ENCODE data around the gene CAMK2D.

CAMK2D gene

DNA sequence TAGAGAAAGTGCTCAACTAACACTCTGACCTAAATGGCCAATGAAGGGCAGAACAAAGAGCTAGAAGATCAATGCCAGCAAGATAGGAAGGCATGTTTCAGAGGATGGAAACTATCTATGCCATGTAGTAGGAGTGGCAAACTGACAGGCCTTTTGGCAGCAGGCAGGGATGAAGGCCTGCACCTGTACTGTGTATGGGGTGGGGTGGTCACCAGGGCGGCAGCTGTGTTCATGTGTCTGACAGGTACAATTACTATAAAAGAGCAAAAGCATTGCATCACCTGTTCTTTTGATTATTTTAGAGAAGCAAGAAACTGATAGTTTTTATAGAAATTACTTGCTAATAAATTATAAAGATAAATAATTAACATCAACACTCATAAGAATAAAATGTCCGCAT, 239.1 kb downstream of the CAMK2D start:
- Histone ChIP-seq H3K36me3 (ENCODE audit: insufficient read depth, low read length) (no peaks in the 10 kb centered on the region), H3K27me3 (ENCODE audit: insufficient read depth, low read length) (no peaks in the 10 kb centered on the region), H3K4me3 (ENCODE audit: low read length) (no peak overlapping the region), H3K4me1 (ENCODE audit: insufficient read depth, low read length) (no peaks in the 10 kb centered on the region), H3K9ac (ENCODE audit: low read depth, low read length) (no peak overlapping the region), H3K27ac (ENCODE audit: low read depth, low read length) (no peak overlapping the region), H3K9me3 (ENCODE audit: insufficient read depth, low read depth, low read length) (no peaks in the 10 kb centered on the region)
- 94% methylated on average over 2 of the region's 2 CpGs for WGBS

DNA sequence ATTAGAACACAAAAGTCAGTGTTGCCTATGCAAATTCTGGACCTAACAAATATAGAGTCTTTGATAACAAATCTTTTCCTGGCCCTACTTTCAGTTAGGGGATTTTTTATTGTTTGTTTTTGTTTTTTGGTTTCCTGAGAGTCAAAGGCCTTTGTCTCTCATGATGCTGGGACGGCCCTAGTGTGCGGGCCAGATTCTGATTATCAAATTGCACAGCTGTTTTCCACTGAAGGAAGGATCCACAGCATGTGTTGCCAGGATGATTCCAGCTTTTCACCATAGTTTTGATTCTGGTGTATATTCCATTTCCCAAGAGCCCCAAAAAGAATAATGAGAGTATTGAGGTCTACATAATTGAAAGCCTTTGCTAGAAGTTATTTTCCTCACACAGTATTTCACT, 248.2 kb downstream of the CAMK2D start:
- no peaks in the 10 kb centered on the region for H3K27me3 ChIP-seq (ENCODE audit: insufficient read depth, low read length)
- no peaks in the 10 kb centered on the region for H3K9me3 ChIP-seq (ENCODE audit: insufficient read depth, low read depth, low read length)
- H3K4me3 ChIP-seq (ENCODE audit: low read length): no peak overlapping the region
- no peak overlapping the region for H3K9ac ChIP-seq (ENCODE audit: low read depth, low read length)
- H3K4me1 ChIP-seq (ENCODE audit: insufficient read depth, low read length): no peaks in the 10 kb centered on the region
- peaks cover 17% of the 10 kb centered on the region; the same call in 1 of the 2 replicates for H3K36me3 ChIP-seq (ENCODE audit: insufficient read depth, low read length)
- no peak overlapping the region for H3K27ac ChIP-seq (ENCODE audit: low read depth, low read length)
- 98% methylated on average over 2 of the region's 2 CpGs for WGBS

DNA sequence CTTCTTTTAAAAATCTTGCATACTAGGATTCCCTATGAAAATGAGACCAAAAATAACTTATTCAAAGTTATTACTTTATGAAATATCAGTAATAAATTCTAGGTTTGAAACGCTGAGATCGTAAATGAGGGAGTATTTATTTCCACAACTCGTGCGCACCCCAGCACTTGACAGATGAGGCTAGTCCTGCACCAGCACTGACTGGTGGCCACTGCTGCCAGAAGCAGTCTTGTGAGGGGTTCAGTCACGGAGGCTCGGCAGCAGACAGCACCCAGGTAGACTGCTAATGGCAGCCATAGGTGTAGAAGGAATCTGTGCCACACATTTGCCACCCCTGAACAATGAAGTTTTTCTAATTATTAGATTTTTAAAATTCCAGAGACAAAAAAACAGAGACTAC, 248.7 kb downstream of the CAMK2D start:
- H3K4me1 ChIP-seq (ENCODE audit: insufficient read depth, low read length): no peaks in the 10 kb centered on the region
- peaks cover 17% of the 10 kb centered on the region; the same call in 1 of the 2 replicates for H3K36me3 ChIP-seq (ENCODE audit: insufficient read depth, low read length)
- H3K27me3 ChIP-seq (ENCODE audit: insufficient read depth, low read length): no peaks in the 10 kb centered on the region
- no peaks in the 10 kb centered on the region for H3K9me3 ChIP-seq (ENCODE audit: insufficient read depth, low read depth, low read length)
- H3K27ac ChIP-seq (ENCODE audit: low read depth, low read length): no peak overlapping the region
- no peak overlapping the region for H3K4me3 ChIP-seq (ENCODE audit: low read length)
- 96% methylated on average over 6 of the region's 6 CpGs for WGBS
- no peak overlapping the region for H3K9ac ChIP-seq (ENCODE audit: low read depth, low read length)

DNA sequence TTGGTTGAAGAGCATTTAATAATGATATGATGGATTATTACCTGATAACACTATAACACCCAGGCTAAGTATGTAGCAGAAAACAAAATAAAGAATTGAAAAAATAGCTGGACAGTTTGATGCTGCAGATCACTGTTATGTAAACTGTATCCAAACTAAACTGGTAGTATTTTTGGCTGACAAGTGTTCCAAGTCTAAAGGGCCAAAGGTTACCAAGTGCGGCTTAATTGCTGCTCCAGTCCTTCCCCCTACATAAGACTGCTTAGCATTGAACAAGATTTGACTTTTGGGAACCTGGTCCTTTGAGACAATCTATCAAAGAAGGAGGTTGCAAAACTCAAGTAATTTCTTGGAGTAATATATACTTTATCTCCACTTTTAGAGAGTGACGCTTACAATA, 249.6 kb downstream of the CAMK2D start:
- Histone ChIP-seq H3K27me3 (ENCODE audit: insufficient read depth, low read length) (no peaks in the 10 kb centered on the region), H3K36me3 (ENCODE audit: insufficient read depth, low read length) (peaks cover 17% of the 10 kb centered on the region; the same call in 1 of the 2 replicates), H3K4me1 (ENCODE audit: insufficient read depth, low read length) (no peaks in the 10 kb centered on the region), H3K27ac (ENCODE audit: low read depth, low read length) (no peak overlapping the region), H3K4me3 (ENCODE audit: low read length) (no peak overlapping the region), H3K9me3 (ENCODE audit: insufficient read depth, low read depth, low read length) (no peaks in the 10 kb centered on the region), H3K9ac (ENCODE audit: low read depth, low read length) (no peak overlapping the region)
- 100% methylated on average over 1 of the region's 2 CpGs for WGBS

DNA sequence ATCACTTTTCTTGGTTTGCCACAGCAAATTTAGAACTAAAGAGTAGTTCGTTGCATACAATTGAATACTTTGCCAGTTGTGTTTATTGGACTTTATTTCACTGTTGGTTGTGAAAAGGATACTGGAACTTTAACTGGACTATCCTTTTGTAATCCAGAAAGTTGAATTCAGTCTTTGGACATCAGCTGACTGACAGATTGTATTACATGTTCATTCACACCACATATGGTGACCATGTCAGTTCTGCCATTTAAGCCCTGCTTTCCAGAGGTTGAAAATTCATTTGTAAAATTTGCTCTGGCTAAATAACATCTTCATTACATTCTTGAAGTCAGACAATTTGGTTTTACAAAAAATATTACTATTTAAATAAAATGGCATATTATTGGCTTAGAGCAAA, 251.7 kb downstream of the CAMK2D start:
- H3K9ac ChIP-seq (ENCODE audit: low read depth, low read length): no peak overlapping the region
- 85% methylated on average over 1 of the region's 1 CpG for WGBS
- peaks cover 15% of the 10 kb centered on the region; the same call in 1 of the 2 replicates for H3K36me3 ChIP-seq (ENCODE audit: insufficient read depth, low read length)
- no peak overlapping the region for H3K27ac ChIP-seq (ENCODE audit: low read depth, low read length)
- H3K27me3 ChIP-seq (ENCODE audit: insufficient read depth, low read length): no peaks in the 10 kb centered on the region
- H3K4me1 ChIP-seq (ENCODE audit: insufficient read depth, low read length): no peaks in the 10 kb centered on the region
- no peak overlapping the region for H3K4me3 ChIP-seq (ENCODE audit: low read length)
- H3K9me3 ChIP-seq (ENCODE audit: insufficient read depth, low read depth, low read length): no peaks in the 10 kb centered on the region

DNA sequence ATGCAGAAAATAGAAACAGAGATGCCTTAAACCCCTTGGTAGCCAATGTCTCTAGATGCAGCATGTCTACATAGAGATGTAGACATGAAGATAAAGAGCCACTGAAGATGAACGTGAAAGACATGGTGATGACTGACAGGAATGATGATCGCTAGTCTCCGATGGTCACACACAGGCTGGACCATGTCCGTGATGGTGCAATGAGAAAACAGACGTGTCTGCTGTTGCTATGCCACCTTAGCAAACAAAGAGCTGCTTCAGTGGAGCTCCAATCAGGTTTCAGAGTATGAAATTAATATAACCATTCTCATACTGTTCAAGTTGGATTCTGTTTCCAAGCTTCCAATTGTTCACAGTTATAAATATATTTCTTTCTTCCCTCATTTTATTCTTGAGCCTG, 256.5 kb downstream of the CAMK2D start:
- Histone ChIP-seq H3K36me3 (ENCODE audit: insufficient read depth, low read length) (no peaks in the 10 kb centered on the region; the same call in 1 of the 2 replicates), H3K27me3 (ENCODE audit: insufficient read depth, low read length) (no peaks in the 10 kb centered on the region)

DNA sequence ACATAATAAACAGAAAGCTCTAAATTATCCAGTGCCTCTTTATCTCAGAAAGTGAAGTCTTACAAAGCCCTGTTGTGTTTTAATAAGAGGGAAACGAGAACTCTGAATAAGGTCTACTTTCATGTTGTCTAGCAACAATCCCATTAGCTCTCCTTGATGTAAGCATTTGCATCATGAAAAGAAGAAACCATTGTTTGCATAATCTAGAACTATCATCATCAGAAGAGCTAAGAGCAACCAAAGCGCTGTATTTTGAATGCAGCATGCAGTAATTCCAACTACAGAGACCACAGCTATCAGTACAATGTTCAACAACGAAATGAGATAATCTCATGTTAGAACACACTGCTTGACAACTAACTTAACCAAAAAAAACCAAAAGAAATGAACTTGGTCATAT, 257.1 kb downstream of the CAMK2D start:
- Histone ChIP-seq H3K9ac (ENCODE audit: low read depth, low read length) (no peak overlapping the region), H3K27me3 (ENCODE audit: insufficient read depth, low read length) (no peaks in the 10 kb centered on the region), H3K9me3 (ENCODE audit: insufficient read depth, low read depth, low read length) (no peaks in the 10 kb centered on the region), H3K4me3 (ENCODE audit: low read length) (no peak overlapping the region), H3K27ac (ENCODE audit: low read depth, low read length) (no peak overlapping the region), H3K36me3 (ENCODE audit: insufficient read depth, low read length) (no peaks in the 10 kb centered on the region; the same call in 1 of the 2 replicates), H3K4me1 (ENCODE audit: insufficient read depth, low read length) (no peaks in the 10 kb centered on the region)
- 99% methylated on average over 3 of the region's 3 CpGs for WGBS

More for the DNA sequence above, 256.5 kb downstream of the CAMK2D start:
- H3K27ac ChIP-seq (ENCODE audit: low read depth, low read length): no peak overlapping the region
- no peaks in the 10 kb centered on the region for H3K9me3 ChIP-seq (ENCODE audit: insufficient read depth, low read depth, low read length)
- H3K9ac ChIP-seq (ENCODE audit: low read depth, low read length): no peak overlapping the region
- WGBS: 97% methylated on average over 5 of the region's 5 CpGs
- H3K4me3 ChIP-seq (ENCODE audit: low read length): no peak overlapping the region
- no peaks in the 10 kb centered on the region for H3K4me1 ChIP-seq (ENCODE audit: insufficient read depth, low read length)

DNA sequence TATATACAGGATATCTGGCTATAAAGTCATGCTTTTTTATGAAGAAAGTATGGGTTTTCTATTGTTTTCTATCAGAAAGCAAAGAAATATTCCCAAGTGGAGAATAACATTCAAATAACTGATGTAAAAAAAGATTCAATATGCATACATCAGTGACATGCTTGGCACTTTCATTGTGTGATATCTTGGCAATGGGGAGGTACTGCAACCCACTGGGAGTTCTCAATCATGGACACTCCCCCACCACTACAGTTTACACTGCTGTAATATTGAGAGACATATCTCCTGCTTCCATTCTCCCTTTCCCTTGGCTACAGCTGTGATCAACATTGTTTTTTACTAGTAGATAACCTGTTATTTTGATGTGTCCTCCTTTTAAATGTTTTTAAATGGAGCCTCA, 257.8 kb downstream of the CAMK2D start:
- Histone ChIP-seq H3K36me3 (ENCODE audit: insufficient read depth, low read length) (no peaks in the 10 kb centered on the region; the same call in 1 of the 2 replicates), H3K9ac (ENCODE audit: low read depth, low read length) (no peak overlapping the region), H3K27me3 (ENCODE audit: insufficient read depth, low read length) (no peaks in the 10 kb centered on the region), H3K27ac (ENCODE audit: low read depth, low read length) (no peak overlapping the region), H3K4me3 (ENCODE audit: low read length) (no peak overlapping the region), H3K9me3 (ENCODE audit: insufficient read depth, low read depth, low read length) (no peaks in the 10 kb centered on the region), H3K4me1 (ENCODE audit: insufficient read depth, low read length) (no peaks in the 10 kb centered on the region)

DNA sequence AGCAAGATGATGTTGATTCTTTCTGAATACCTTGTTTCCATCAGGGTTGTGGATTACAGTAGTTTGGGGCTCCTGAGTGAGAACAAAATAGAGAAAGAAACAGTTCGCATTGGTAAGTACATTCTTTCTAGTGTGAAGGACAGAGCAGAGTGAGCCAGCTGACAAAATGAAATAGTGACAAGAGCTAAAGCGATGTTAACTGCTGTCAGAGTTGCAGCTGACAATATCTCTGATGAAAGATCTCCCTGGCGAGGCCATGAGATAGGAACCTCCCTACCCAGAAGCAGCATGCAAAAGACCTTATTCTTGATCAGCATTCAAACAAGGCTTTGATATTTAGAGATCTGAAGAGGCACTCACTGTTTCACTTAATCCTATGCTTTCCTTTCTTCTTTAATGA, 258.6 kb downstream of the CAMK2D start:
- H3K9ac ChIP-seq (ENCODE audit: low read depth, low read length): no peak overlapping the region
- whole genome bisulfite sequencing: 84% methylated on average over 3 of the region's 3 CpGs
- no peaks in the 10 kb centered on the region for H3K9me3 ChIP-seq (ENCODE audit: insufficient read depth, low read depth, low read length)
- no peaks in the 10 kb centered on the region for H3K4me1 ChIP-seq (ENCODE audit: insufficient read depth, low read length)
- no peaks in the 10 kb centered on the region for H3K27me3 ChIP-seq (ENCODE audit: insufficient read depth, low read length)
- H3K27ac ChIP-seq (ENCODE audit: low read depth, low read length): no peak overlapping the region
- H3K36me3 ChIP-seq (ENCODE audit: insufficient read depth, low read length): no peaks in the 10 kb centered on the region; the same call in 1 of the 2 replicates
- H3K4me3 ChIP-seq (ENCODE audit: low read length): no peak overlapping the region

DNA sequence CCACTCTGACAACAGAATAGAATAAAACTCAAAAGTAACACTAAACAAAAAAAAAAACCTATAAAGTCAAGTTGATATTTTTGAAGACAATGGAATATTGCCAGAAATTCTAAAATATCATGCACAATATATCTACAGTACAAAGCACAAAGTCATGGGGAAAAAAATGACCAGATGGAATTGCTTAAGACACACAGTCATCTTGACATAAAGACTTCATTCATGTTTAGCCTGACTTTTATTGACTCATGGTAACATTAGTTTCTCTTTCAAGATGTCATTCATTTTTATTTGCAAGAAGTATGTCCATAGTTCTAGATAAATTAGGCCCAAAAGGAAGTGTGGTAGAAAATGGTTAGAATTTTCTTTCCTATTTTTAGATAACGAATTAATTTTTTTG, 259.1 kb downstream of the CAMK2D start:
- no peaks in the 10 kb centered on the region for H3K27me3 ChIP-seq (ENCODE audit: insufficient read depth, low read length)
- H3K4me3 ChIP-seq (ENCODE audit: low read length): no peak overlapping the region
- no peaks in the 10 kb centered on the region; the same call in 1 of the 2 replicates for H3K36me3 ChIP-seq (ENCODE audit: insufficient read depth, low read length)
- H3K4me1 ChIP-seq (ENCODE audit: insufficient read depth, low read length): no peaks in the 10 kb centered on the region
- no peak overlapping the region for H3K9ac ChIP-seq (ENCODE audit: low read depth, low read length)
- no peaks in the 10 kb centered on the region for H3K9me3 ChIP-seq (ENCODE audit: insufficient read depth, low read depth, low read length)
- WGBS: 97% methylated on average over 1 of the region's 1 CpG
- H3K27ac ChIP-seq (ENCODE audit: low read depth, low read length): no peak overlapping the region

DNA sequence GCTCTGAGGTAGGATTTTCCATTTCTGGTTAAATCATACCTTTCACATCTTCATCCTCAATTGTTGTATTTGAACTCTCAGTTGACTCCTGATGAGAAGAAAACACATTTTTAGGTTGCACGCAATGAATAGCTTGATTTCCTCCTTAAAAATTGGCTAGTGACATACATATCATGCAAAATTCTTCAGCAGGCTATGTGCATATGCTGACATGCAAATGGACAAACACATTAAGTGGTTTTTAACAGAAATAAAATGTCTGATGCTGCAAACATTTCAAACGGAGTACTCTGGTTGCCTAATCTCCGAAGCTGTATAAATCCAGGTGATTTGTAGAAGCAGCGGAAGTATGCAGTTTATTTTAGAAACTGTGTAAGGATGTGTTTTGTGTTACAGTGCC, 261.1 kb downstream of the CAMK2D start:
- WGBS: 97% methylated on average over 4 of the region's 4 CpGs

DNA sequence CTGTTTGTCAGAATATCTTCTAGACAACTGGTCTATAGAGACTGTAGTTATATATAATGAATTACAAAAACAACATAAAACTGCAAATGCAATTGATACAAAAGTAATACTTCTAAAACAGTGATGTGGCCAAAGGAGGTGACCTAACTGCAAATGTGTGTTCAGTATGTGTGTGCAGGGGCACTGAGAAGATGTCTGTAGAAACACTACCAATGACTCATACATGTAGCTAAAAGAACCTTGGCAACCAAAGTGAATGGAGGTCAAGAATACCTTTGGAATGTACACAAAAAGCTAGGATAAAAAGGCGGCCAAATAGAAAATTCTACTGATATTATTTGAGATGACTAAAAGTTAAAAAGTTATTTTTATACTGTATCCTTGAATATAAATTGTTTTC, 261.8 kb downstream of the CAMK2D start:
- Histone ChIP-seq H3K36me3 (ENCODE audit: insufficient read depth, low read length) (peaks cover 12% of the 10 kb centered on the region; the same call in 1 of the 2 replicates), H3K9ac (ENCODE audit: low read depth, low read length) (no peak overlapping the region), H3K9me3 (ENCODE audit: insufficient read depth, low read depth, low read length) (peaks cover 11% of the 10 kb centered on the region), H3K4me1 (ENCODE audit: insufficient read depth, low read length) (no peaks in the 10 kb centered on the region), H3K27ac (ENCODE audit: low read depth, low read length) (no peak overlapping the region), H3K4me3 (ENCODE audit: low read length) (no peak overlapping the region), H3K27me3 (ENCODE audit: insufficient read depth, low read length) (no peaks in the 10 kb centered on the region)
- 100% methylated on average over 1 of the region's 1 CpG for whole genome bisulfite sequencing

More for the DNA sequence above, 261.1 kb downstream of the CAMK2D start:
- Histone ChIP-seq H3K9ac (ENCODE audit: low read depth, low read length) (no peak overlapping the region), H3K27ac (ENCODE audit: low read depth, low read length) (no peak overlapping the region), H3K9me3 (ENCODE audit: insufficient read depth, low read depth, low read length) (peaks cover 5% of the 10 kb centered on the region), H3K4me3 (ENCODE audit: low read length) (no peak overlapping the region), H3K36me3 (ENCODE audit: insufficient read depth, low read length) (peaks cover 7% of the 10 kb centered on the region; the same call in 1 of the 2 replicates), H3K27me3 (ENCODE audit: insufficient read depth, low read length) (no peaks in the 10 kb centered on the region), H3K4me1 (ENCODE audit: insufficient read depth, low read length) (no peaks in the 10 kb centered on the region)
